ENCODE measurements around the gene ITGA8.

DNA sequence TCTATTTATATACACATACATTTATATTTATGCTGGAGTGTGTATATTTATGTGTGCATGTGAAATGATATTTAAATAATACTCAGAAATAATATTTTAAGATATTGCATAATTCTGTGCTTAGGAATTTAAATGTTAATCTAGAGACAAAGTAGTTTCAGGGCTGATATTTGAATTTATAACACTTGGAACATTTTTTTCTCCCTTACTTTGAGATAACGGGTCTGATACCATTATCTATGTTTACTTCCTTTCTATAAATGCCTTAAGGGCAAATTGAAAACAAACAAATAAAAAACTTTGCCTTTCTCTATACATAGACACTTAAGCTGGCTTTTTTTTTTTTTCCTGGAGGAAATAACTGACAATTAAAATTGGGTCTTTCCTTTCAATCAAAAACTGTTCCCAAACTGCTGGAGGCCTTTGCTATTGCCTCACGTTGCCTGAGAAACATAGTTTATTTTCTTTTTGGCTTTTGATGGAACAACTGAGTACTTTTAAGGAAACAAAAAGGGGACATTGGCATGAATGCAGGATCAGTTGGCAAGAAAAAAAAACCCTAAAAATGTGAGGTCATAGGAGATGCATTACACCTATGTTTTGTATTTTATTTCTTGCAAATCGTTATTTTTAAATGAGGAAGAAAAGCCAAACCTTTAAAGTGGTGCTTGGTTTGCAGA, 98.7 kb downstream of the ITGA8 start:
- no peak for TF ChIP-seq TCF7L2 (IDR thresholded peaks at IDR 0.05; ENCODE audit: borderline replicate concordance, extremely low read depth, insufficient read depth, insufficient read length)
- TF ChIP-seq, protein P1, sequence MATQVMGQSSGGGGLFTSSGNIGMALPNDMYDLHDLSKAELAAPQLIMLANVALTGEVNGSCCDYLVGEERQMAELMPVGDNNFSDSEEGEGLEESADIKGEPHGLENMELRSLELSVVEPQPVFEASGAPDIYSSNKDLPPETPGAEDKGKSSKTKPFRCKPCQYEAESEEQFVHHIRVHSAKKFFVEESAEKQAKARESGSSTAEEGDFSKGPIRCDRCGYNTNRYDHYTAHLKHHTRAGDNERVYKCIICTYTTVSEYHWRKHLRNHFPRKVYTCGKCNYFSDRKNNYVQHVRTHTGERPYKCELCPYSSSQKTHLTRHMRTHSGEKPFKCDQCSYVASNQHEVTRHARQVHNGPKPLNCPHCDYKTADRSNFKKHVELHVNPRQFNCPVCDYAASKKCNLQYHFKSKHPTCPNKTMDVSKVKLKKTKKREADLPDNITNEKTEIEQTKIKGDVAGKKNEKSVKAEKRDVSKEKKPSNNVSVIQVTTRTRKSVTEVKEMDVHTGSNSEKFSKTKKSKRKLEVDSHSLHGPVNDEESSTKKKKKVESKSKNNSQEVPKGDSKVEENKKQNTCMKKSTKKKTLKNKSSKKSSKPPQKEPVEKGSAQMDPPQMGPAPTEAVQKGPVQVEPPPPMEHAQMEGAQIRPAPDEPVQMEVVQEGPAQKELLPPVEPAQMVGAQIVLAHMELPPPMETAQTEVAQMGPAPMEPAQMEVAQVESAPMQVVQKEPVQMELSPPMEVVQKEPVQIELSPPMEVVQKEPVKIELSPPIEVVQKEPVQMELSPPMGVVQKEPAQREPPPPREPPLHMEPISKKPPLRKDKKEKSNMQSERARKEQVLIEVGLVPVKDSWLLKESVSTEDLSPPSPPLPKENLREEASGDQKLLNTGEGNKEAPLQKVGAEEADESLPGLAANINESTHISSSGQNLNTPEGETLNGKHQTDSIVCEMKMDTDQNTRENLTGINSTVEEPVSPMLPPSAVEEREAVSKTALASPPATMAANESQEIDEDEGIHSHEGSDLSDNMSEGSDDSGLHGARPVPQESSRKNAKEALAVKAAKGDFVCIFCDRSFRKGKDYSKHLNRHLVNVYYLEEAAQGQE (IDR thresholded peaks at IDR 0.05; ENCODE audit: low read depth): no peak
